Prostate gland (tissue), 2 donors: ENCODE data around the gene PDE11A.

ENCODE experiments used
- CTCF ChIP-seq, 4 experiments: fragments of 200-600 bp in 2 of 4; fragments of 450-650 bp in 2 of 4; sonication (generic) in 2 of 4; IDR thresholded peaks; 1 replicate in 3 of 4; 2 replicates in 1 of 4; pipeline ENCODE4 v1.5.1; 2016 to 2019; ENCODE audit warnings: antibody characterized with exemption in 4 of 4, mild to moderate bottlenecking in 2 of 4, moderate library complexity in 2 of 4
- POLR2A ChIP-seq: fragments of 450-650 bp; IDR thresholded peaks from one replicate; pipeline ENCODE4 v1.6.1; 2016; ENCODE audit warnings: antibody characterized with exemption, mild to moderate bottlenecking
- POLR2AphosphoS5 ChIP-seq: sonication (generic); formaldehyde crosslinking; IDR thresholded peaks from one replicate; pipeline ENCODE4 v1.6.1; 2017; ENCODE audit warnings: antibody characterized with exemption

DNA sequence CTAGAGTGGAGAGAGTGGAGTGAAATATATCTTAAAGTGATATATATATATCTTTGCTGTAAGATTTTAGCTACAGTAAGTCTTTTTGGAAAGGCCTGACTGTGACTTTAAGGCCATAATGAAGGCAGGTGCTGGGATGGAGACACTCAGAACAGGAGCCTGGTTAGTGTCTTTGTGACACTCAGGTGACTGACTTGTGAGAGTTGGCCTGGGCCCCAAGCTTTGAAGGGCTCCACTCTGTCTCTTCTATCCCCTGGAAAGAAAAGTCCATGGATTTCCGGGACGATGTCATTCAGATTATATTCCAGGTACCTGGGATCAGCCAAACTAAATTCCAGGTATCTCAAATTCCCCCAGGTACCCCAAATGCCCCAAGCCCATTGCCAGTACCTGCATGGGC lies 276.6 kb downstream of the PDE11A start:
- TF ChIP-seq CTCF (IDR thresholded peaks at IDR 0.05) (no peak), POLR2A (no peak), POLR2AphosphoS5 (no peak)
